Caco-2 (cell line): ENCODE measurements around the gene DNAAF5. TPM values are rescaled to one million over a fixed set of nuclear protein-coding genes. Genes with fewer than 3 reads are reported as not detected.

ENCODE experiments used
- BruUV-seq: library from RNA; stranded (reverse); fragments of 400-500 nt; replicated peaks from 2 replicates; lab custom pipeline; 2021; lab: Mats Ljungman, UMichigan
- CTCF ChIA-PET: fragments of 300-600 bp; sonication (Branson Sonifier 250); formaldehyde crosslinking; loops from one replicate; lab custom pipeline; 2022; ENCODE audit warnings: antibody characterized with exemption; lab: Charles Lee
- POLR2A ChIA-PET: fragments of 300-600 bp; sonication (Branson Sonifier 250); formaldehyde crosslinking; loops from one replicate; lab custom pipeline; 2022; ENCODE audit warnings: antibody characterized with exemption; lab: Charles Lee
- DNase-seq, 2 experiments: peaks; one replicate each; pipeline versions ENCODE4 v3.0.0 to v3.0.0-alpha.2; 2020 to 2022
- H3K27me3 ChIP-seq: replicated peaks from 2 replicates; pipeline ENCODE4 v1.6.0; 2011; ENCODE audit warnings: low read length; ENCODE audit not compliant: control insufficient read depth, insufficient read depth
- H3K36me3 ChIP-seq: 2 replicates; pipeline ENCODE4 v1.5.1; 2011; ENCODE audit warnings: low read length; ENCODE audit not compliant: control insufficient read depth, insufficient read depth
- H3K4me1 ChIP-seq: fragments of 250-450 bp; sonication (Bioruptor Pico); 2 replicates; pipeline ENCODE4 v1.5.1; 2020; ENCODE audit warnings: mild to moderate bottlenecking
- H3K4me3 ChIP-seq: 2 replicates; pipeline ENCODE4 v1.5.1; 2011; ENCODE audit warnings: low read depth, mild to moderate bottlenecking, control low read depth, low read length
- H3K9me3 ChIP-seq: fragments of 250-450 bp; sonication (Bioruptor Pico); 2 replicates; pipeline ENCODE4 v1.5.1; 2020; ENCODE audit warnings: mild to moderate bottlenecking, moderate library complexity
- H3K27ac Mint-ChIP-seq: one replicate; pipeline ENCODE4 v1.8.0; 2022; ENCODE audit warnings: mixed read lengths; ENCODE audit not compliant: unreplicated experiment
- H3K27me3 Mint-ChIP-seq: one replicate; pipeline ENCODE4 v1.8.0; 2022; ENCODE audit warnings: mixed read lengths; ENCODE audit not compliant: insufficient read depth, unreplicated experiment
- H3K36me3 Mint-ChIP-seq: one replicate; pipeline ENCODE4 v1.8.0; 2022; ENCODE audit warnings: mild to moderate bottlenecking, mixed read lengths; ENCODE audit not compliant: insufficient read depth, unreplicated experiment
- H3K4me1 Mint-ChIP-seq: one replicate; pipeline ENCODE4 v1.8.0; 2022; ENCODE audit warnings: low read depth, mixed read lengths; ENCODE audit not compliant: unreplicated experiment
- H3K4me3 Mint-ChIP-seq: one replicate; pipeline ENCODE4 v1.8.0; 2022; ENCODE audit warnings: mild to moderate bottlenecking, moderate library complexity, mixed read lengths; ENCODE audit not compliant: unreplicated experiment
- H3K9me3 Mint-ChIP-seq: one replicate; pipeline ENCODE4 v1.8.0; 2022; ENCODE audit warnings: mixed read lengths; ENCODE audit not compliant: unreplicated experiment
- intact Hi-C: fragments of 100-400 bp; cut with micrococcal nuclease; formaldehyde crosslinking; loops from one replicate; pipeline ENCODE4 v1.10.0; 2022; ENCODE audit not compliant: unreplicated experiment
- total RNA-seq: library from RNA; stranded (reverse); gene quantifications from 2 replicates; pipeline ENCODE4 v1.2.3, GENCODE V29; 2022
- TF ChIP-seq, protein P1 (sequence below), 2 experiments: fragments of 200-600 bp in 1 of 2; IDR thresholded peaks; 1 replicate in 1 of 2; 2 replicates in 1 of 2; pipeline versions ENCODE4 v1.5.1 to v1.8.0; 2011 to 2022; ENCODE audit warnings: antibody characterized with exemption in 1 of 2, control low read depth in 1 of 2, inconsistent platforms in 1 of 2, low read depth in 1 of 2, low read length in 1 of 2, mild to moderate bottlenecking in 1 of 2, moderate library complexity in 1 of 2; ENCODE audit not compliant: insufficient read depth in 1 of 2, severe bottlenecking in 1 of 2, unreplicated experiment in 1 of 2

The DNAAF5 gene
- total RNA-seq, 1 experiment from 2014 or later = 51.4 TPM

DNA sequence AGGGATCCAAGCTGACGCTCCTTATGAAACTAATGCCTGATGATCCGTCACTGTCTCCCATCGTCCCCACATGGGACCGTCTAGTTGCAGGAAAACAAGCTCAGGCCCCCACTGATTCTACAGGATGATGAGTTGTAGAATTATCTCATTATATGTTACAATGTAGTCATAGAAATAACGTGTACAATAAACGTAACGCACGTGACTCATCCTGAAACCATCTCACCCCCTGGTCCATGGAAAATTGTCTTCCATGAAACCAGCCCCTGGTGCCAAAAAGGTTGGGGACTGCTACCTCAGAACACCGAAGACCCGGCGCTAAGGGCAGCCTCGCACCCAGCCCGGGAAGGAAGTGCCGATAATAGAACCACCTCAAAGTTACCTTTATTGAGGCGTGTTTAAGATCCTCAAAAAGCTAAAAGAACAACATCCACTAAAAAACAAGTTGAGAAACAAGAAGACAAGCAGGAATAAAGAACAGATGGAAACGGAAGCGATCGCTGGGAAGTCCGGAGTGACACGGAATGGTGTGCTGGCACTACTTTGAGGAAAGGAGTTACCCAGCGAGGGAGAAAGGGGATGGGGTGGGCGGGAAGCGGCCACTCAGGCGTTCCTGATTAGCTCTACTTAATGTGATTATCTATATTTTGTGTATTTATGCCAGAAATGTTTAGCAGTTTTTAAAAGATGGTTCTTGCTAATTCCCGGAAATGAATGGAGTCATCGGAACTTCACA lies 50.7 kb downstream of the DNAAF5 start:
- peaks cover 65% of the 10 kb centered on the region for H3K36me3 Mint-ChIP-seq
- Histone ChIP-seq H3K4me3 (no peak overlapping the region), H3K4me1 (no peaks in the 10 kb centered on the region), H3K36me3 (peaks cover 3% of the 10 kb centered on the region), H3K27me3 (no peaks in the 10 kb centered on the region; the same call in 1 of the 2 replicates), H3K9me3 (no peaks in the 10 kb centered on the region)
- no peak overlapping the region for H3K27ac Mint-ChIP-seq
- no peak overlapping the region for H3K4me3 Mint-ChIP-seq
- TF ChIP-seq, protein P1, sequence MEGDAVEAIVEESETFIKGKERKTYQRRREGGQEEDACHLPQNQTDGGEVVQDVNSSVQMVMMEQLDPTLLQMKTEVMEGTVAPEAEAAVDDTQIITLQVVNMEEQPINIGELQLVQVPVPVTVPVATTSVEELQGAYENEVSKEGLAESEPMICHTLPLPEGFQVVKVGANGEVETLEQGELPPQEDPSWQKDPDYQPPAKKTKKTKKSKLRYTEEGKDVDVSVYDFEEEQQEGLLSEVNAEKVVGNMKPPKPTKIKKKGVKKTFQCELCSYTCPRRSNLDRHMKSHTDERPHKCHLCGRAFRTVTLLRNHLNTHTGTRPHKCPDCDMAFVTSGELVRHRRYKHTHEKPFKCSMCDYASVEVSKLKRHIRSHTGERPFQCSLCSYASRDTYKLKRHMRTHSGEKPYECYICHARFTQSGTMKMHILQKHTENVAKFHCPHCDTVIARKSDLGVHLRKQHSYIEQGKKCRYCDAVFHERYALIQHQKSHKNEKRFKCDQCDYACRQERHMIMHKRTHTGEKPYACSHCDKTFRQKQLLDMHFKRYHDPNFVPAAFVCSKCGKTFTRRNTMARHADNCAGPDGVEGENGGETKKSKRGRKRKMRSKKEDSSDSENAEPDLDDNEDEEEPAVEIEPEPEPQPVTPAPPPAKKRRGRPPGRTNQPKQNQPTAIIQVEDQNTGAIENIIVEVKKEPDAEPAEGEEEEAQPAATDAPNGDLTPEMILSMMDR (IDR thresholded peaks at IDR 0.05; ENCODE audit: insufficient read depth in 1 of 2, low read depth in 1 of 2, low read length in 1 of 2, severe bottlenecking in 1 of 2, unreplicated experiment in 1 of 2) = no peak
- BruUV-seq = no TSS peak
- H3K4me1 Mint-ChIP-seq = no peaks in the 10 kb centered on the region
- POLR2A ChIA-PET = no interaction called here
- intact Hi-C loops = no loop called here
- CTCF ChIA-PET = no interaction called here
- no peaks in the 10 kb centered on the region for H3K9me3 Mint-ChIP-seq
- H3K27me3 Mint-ChIP-seq = no peaks in the 10 kb centered on the region
- DNase-seq = no peak

- intact Hi-C loops = no loop called here
- Mint-ChIP-seq H3K4me1 (no peaks in the 10 kb centered on the region), H3K36me3 (peaks cover 65% of the 10 kb centered on the region), H3K27me3 (no peaks in the 10 kb centered on the region), H3K9me3 (no peaks in the 10 kb centered on the region), H3K27ac (no peak overlapping the region), H3K4me3 (no peak overlapping the region)
- H3K9me3 ChIP-seq = no peaks in the 10 kb centered on the region
- no TSS peak for BruUV-seq
- H3K36me3 ChIP-seq = peaks cover 3% of the 10 kb centered on the region
- ChIA-PET POLR2A (no interaction called here), CTCF (no interaction called here)
- H3K4me1 ChIP-seq = no peaks in the 10 kb centered on the region
- DNase-seq = no peak
- TF ChIP-seq, protein P1 (IDR thresholded peaks at IDR 0.05; ENCODE audit: insufficient read depth in 1 of 2, low read depth in 1 of 2, low read length in 1 of 2, severe bottlenecking in 1 of 2, unreplicated experiment in 1 of 2) = no peak
- no peaks in the 10 kb centered on the region; the same call in 1 of the 2 replicates for H3K27me3 ChIP-seq
- H3K4me3 ChIP-seq = no peak overlapping the region
Measured at GRCh38 chr7:777728-778078, 51.2 kb downstream of the DNAAF5 start.

DNA sequence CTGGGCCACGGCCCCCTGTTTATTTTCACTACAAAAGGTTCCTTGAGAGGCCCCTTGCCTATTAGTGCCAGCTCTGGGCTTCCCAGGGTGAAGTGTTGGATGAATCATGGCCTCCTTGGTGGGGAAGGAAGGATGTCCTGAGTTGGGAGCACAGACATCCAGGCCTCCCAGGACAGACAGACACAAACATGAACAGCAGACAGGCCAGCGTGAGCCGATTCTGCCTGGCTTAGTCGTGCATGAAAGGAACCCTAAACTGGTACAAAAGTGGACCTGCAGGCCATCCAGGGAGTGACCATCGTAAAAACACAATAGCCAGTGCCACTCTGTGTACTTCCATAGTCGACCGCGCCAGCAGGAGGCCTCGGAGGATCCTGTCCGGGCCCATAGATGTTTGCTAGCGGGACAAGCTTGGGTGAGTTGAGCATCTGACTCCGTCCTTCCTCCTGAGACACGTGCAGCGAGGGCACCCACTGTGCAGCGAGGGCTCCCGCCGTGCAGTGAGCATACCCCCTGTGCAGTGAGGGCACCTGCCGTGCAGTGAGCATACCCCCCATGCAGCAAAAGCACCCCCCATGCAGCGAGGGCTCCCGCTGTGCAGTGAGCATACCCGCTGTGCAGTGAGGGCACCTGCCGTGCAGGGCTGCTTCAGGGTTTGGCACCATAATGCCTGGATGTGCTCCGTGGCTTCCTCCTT lies 51.9 kb downstream of the DNAAF5 start:
- TF ChIP-seq, protein P1 (IDR thresholded peaks at IDR 0.05; ENCODE audit: insufficient read depth in 1 of 2, low read depth in 1 of 2, low read length in 1 of 2, severe bottlenecking in 1 of 2, unreplicated experiment in 1 of 2) = no peak
- Histone ChIP-seq H3K4me1 (no peaks in the 10 kb centered on the region), H3K36me3 (peaks cover 1% of the 10 kb centered on the region), H3K27me3 (no peaks in the 10 kb centered on the region; the same call in 1 of the 2 replicates), H3K9me3 (no peaks in the 10 kb centered on the region), H3K4me3 (no peak overlapping the region)
- CTCF ChIA-PET = no interaction called here
- POLR2A ChIA-PET = no interaction called here
- Mint-ChIP-seq H3K4me3 (no peak overlapping the region), H3K36me3 (peaks cover 65% of the 10 kb centered on the region), H3K27ac (no peak overlapping the region), H3K9me3 (no peaks in the 10 kb centered on the region), H3K4me1 (no peaks in the 10 kb centered on the region), H3K27me3 (no peaks in the 10 kb centered on the region)
- no TSS peak for BruUV-seq
- intact Hi-C loops = no loop called here
- no peak for DNase-seq
